GM18909 (cell line): ENCODE data around the gene ADAP1.

ENCODE experiments used
- ATAC-seq: cut with Tn5 transposase; IDR thresholded peaks from one replicate; pipeline ENCODE4 v1.9.1; 2021; ENCODE audit warnings: mild to moderate bottlenecking; ENCODE audit not compliant: unreplicated experiment, poor library complexity

Gene ADAP1

GRCh38 chr7:976901-977325, 22.4 kb upstream of the ADAP1 start:
- no peak for ATAC-seq

GRCh38 chr7:975702-976473, 21.4 kb upstream of the ADAP1 start:
- ATAC-seq, result no peak

DNA sequence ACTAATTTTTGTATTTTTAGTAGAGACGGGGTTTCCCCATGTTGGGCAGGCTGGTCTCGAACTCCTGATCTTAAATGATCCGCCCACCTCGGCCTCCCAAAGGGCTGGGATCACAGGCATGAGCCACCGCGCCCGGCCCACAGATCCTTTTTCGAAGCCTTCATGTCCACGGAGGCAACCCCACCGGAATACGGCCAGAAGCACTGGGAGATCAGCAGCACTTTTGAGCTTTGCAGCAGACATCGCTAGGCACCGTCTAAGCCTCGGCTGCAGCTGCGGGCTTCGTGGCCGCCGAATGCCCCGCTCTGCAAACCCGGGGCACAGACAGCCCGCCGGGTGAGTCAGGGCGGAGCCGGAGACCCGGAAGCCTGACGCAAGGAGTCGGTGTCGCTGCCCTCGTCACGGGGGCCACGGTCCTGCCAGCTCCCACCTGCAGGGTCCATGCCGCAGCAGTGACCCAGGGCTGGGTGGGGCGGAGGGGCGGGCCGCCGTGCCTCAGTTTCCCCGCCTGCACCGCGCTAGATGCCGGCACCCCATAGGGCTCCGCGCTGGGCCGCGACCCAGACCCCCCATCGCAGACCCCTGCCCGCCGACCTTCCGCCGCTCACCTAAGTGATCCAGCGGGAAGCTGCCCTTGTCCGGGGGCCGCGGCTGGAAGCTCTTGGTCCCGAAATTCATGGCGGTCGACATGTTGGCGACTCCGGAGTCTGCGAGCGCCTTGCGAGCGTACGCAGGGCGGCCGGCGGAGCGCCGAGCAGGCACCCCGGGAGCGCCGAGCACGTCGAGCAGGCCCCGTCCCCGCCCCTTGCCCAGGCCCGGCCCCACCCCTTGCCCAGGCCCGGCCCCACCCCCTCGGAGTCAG, 20.6 kb upstream of the ADAP1 start, which contains the start of gene COX19:
Gene COX19, minus strand, starts transcription at position 730 of the 862 bp plus-strand sequence. Its CDS starts 40 bp downstream, at position 690.
- peak; percentile 67 for ATAC-seq

- no peak for ATAC-seq
Observed at GRCh38 chr7:974172-974571, 19.7 kb upstream of the ADAP1 start.

DNA sequence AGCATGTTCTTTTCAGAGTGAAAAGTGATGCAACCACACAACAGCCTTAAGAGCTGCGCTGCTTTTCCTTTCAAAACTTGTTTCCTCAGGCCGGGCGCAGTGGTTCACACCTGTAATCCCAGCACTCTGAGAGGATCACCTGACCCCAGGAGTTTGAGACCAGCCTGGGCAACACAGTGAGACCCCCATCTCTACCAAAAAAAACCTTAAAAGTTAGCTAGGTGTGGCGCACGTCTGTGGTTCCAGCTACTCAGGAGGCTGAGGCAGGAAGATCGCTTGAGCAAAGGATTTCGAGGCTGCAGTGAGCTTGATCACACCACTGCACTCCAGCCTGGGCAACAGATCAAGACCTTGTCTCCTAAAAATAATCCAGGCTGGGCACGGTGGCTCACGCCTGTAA, 18.8 kb upstream of the ADAP1 start:
- no peak for ATAC-seq

DNA sequence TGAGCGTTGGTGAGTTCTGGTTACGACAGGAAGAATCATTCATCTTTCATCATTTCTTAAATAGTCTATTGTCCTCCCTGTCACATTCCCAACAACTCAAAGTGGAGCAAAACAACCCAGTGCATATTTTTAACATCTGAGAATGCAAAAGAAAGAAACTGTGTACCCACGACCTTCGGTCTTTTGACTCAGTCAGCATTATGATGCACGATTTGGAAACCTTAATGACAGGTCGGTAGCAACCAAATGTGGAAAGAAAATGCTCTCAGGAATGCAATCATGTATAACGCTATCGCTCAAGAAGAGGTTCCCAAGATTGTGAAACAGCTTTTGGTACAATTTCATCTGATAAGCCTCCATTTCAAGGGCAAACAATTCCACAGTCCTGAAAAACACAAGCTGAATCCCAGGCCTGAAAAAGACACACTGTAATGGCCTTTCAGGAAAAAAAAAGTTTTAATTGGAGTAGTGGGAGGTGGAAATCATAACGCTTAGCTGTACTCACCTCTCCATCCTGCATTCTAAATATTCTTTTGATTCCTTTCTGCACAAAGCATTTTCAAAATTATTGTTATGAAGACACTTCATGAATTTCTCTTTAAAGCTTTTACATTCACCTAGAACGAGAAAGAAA, 18.3 kb upstream of the ADAP1 start:
- ATAC-seq, result no peak

- ATAC-seq, result no peak
Observed at GRCh38 chr7:972110-972509, 17.6 kb upstream of the ADAP1 start.

GRCh38 chr7:970744-971143, 16.3 kb upstream of the ADAP1 start:
- no peak for ATAC-seq

GRCh38 chr7:969403-969802, 14.9 kb upstream of the ADAP1 start:
- ATAC-seq, result no peak

DNA sequence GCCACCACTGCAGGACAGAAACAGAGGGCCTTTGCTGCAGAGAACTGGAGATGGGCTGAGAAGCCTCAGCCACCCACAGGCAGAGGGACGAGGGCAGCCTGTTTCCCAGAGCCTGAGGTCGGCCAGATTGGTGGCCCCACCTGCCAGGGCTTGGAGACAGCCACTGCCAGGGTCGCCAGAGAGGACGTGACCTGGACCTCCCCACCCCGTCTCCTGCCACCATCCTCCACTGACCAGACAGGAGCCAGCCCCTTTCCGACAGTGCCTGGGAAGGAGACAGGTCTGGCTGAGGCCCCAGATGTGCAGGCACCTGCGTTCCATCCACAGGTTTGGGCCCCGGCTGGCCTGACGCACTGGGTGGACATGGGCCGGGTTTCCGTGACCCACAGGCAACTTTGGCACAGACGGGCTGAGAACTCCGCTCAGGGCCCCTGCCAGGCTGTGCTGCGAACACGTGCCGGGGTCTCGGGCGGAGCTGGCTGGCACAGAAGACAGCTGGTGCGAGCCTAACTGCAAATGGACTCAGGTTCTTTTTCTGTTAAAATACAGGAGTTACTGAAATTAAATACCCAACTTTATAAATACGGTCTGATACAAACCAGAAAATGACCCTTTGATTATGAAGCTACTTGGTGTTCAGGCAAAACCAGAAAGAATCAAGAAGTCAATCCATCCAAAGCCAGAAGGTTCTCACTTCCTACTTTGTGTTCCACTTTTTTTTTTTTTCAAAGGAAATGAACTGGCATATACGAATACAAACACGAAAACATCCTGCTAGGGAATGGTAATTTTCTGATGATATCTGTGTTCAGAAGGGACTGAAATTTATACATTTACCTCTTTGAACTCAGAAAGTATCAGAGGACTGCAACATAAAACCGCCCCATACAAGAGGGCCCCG, 14.0 kb upstream of the ADAP1 start:
- ATAC-seq, result no peak

GRCh38 chr7:967361-968082, 13.0 kb upstream of the ADAP1 start:
- ATAC-seq, result no peak

- no peak for ATAC-seq
Observed at GRCh38 chr7:966291-967069, 12.0 kb upstream of the ADAP1 start.

DNA sequence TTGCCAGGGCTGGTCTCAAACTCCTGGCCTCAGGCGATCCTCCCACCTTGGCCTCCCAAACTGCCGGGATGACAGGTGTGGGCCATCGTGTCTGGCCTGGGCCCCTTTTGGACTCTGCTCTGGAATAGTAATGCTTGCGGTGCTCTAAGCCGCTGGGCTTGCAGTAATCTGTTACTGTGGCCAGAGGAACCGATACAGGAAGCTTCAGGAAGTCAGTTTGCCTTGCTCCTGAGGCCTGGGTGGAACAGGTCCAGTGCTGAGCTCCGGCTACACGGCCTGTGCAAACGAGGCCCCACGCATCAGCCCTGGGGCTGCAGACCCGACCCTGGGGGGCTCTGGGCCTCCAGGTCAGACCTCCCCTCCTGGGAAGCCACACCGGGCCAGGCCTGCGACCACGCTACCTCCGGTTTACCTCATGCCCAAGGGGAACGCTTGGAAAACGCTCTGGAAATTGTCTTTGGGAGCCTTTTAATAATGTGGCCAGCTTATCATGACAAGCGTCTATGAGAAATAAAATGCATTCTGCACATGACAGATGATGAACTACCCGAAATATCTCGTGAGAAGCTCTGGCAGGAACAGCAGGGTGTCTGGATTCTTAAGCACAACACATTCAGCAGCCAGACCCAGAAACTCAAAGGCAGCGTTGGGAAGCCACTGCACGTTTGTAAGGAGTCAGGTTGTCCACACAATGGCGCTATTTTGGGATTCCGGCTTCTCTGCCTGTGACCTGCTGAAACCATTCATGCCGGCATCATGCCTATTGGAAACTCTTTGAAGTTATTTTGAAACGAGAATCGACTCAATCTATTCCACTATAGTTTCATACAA, 10.1 kb upstream of the ADAP1 start:
- ATAC-seq, result no peak

DNA sequence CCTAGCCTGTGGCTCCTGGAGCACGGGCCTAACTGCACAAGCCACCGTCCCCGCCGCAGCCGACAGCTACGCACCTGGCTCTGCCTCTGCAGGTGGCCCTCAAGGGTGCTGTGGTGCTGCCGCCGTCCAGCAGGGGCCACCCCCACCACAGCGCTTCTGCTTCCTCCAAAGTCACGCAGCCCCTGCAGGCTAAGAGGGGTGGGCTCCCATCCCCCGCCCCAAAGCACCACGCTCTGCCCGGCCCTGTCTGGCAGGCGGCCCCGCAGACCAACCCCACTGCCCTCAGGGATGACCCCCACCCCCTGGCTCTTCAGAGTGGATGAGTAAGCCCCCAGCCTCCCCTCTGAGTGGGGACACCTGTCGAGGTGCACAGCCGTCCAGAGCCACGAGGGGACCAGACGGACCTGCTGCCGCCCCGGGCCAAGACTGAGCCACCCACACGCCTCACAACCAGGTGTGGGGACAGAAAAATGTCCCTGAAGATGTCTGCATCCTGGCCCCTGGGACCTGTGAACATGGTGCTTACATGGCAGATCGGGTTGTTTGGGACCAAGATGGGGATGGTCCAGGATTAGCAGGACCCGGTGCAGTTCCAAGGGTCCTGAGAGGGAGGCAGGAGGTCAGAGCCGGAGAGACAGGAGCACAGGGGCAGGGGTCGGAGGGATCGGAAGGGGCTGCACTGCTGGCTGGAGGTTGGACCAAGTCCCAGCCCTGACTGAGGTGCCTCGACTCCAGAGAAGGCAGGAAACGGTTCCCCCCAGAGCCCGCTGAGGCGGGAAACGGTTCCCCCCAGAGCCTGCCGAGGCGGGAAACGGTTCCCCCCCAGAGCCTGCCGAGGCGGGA, 9.0 kb upstream of the ADAP1 start:
- ATAC-seq, result no peak

DNA sequence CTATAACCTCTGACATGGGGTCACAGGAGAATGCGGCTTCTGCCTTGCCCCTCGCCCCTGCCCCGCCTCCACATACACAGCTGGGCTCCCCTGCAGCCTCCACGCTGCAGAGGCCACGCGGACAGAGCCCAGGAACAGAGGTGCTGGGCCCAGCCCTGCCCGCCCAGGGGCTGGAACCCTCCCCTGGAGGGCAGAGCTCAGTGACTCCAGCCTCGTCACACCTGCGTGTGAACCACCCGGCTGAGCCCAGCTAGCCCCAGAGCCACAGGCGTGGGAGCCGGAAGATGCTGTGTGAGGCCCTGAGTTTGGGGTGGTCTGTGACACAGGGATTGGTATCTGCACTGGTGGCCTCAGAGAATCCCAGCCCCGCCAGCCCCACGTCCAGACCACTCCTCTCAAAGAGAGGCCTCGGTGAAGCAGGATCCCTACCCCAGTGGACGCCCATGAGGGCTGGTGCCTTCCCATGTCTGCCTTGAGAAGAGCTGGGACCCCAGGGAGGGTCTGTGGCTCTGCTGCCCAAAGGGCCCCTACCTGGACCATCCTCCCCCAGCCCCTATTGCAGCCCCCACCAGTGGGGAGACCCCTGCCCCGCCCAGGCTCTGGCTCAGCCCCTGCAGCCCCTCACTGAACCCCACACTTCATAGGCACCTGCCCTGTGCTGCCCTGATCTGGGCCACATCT, 8.1 kb upstream of the ADAP1 start:
- ATAC-seq, result no peak
